ENCODE measurements around the gene SGMS2.

GRCh38 chr4:107814758-107815157 lies 10.0 kb upstream of the SGMS2 start:
- no peak for TF ChIP-seq CTCF (IDR thresholded peaks at IDR 0.05 in 8 of 11, conservative IDR thresholded peaks at IDR 0.05 in 3 of 11)
- no peak for TF ChIP-seq POLR2AphosphoS5 (IDR thresholded peaks at IDR 0.05)
- no peak for TF ChIP-seq POLR2A (IDR thresholded peaks at IDR 0.05)
